Measurements from ENCODE around the gene REL.

The REL gene

GRCh38 chr2:60962528-60962927 is 81.2 kb downstream of the REL start:
- Histone ChIP-seq H3K4me3 (ENCODE audit: low read length in 2 of 2) (no peak overlapping the region), H3K36me3 (ENCODE audit: control insufficient read depth in 2 of 2, insufficient read depth in 2 of 2, low read length in 2 of 2) (no peaks in the 10 kb centered on the region), H3K9me3 (ENCODE audit: control insufficient read depth in 2 of 2, low read length in 2 of 2) (no peaks in the 10 kb centered on the region), H3K27me3 (ENCODE audit: control insufficient read depth in 1 of 2, insufficient read depth in 2 of 2, low read length in 2 of 2) (no peaks in the 10 kb centered on the region), H3K4me1 (ENCODE audit: control insufficient read depth, insufficient read depth, low read length) (no peaks in the 10 kb centered on the region), H3K9ac (ENCODE audit: low read length in 2 of 2) (no peak overlapping the region), H3K27ac (ENCODE audit: low read length) (no peak overlapping the region)

- Histone ChIP-seq H3K36me3 (ENCODE audit: control insufficient read depth in 2 of 2, insufficient read depth in 2 of 2, low read length in 2 of 2) (no peaks in the 10 kb centered on the region), H3K4me1 (ENCODE audit: control insufficient read depth, insufficient read depth, low read length) (no peaks in the 10 kb centered on the region), H3K9me3 (ENCODE audit: control insufficient read depth in 2 of 2, low read length in 2 of 2) (no peaks in the 10 kb centered on the region), H3K27ac (ENCODE audit: low read length) (no peak overlapping the region), H3K9ac (ENCODE audit: low read length in 2 of 2) (no peak overlapping the region), H3K4me3 (ENCODE audit: low read length in 2 of 2) (no peak overlapping the region), H3K27me3 (ENCODE audit: control insufficient read depth in 1 of 2, insufficient read depth in 2 of 2, low read length in 2 of 2) (no peaks in the 10 kb centered on the region)
These were observed 81.8 kb downstream of the REL start for GRCh38 chr2:60963190-60963589.

GRCh38 chr2:60964651-60965498 is 83.5 kb downstream of the REL start:
- H3K27me3 ChIP-seq (ENCODE audit: control insufficient read depth in 1 of 2, insufficient read depth in 2 of 2, low read length in 2 of 2): no peaks in the 10 kb centered on the region
- no peaks in the 10 kb centered on the region for H3K36me3 ChIP-seq (ENCODE audit: control insufficient read depth in 2 of 2, insufficient read depth in 2 of 2, low read length in 2 of 2)
- no peak overlapping the region for H3K27ac ChIP-seq (ENCODE audit: low read length)
- no peak overlapping the region for H3K9ac ChIP-seq (ENCODE audit: low read length in 2 of 2)
- H3K4me1 ChIP-seq (ENCODE audit: control insufficient read depth, insufficient read depth, low read length): no peaks in the 10 kb centered on the region
- H3K4me3 ChIP-seq (ENCODE audit: low read length in 2 of 2): no peak overlapping the region
- no peaks in the 10 kb centered on the region for H3K9me3 ChIP-seq (ENCODE audit: control insufficient read depth in 2 of 2, low read length in 2 of 2)

GRCh38 chr2:60965499-60965785 is 84.1 kb downstream of the REL start:
- H3K27me3 ChIP-seq (ENCODE audit: control insufficient read depth in 1 of 2, insufficient read depth in 2 of 2, low read length in 2 of 2): no peaks in the 10 kb centered on the region
- no peaks in the 10 kb centered on the region for H3K4me1 ChIP-seq (ENCODE audit: control insufficient read depth, insufficient read depth, low read length)
- no peaks in the 10 kb centered on the region for H3K9me3 ChIP-seq (ENCODE audit: control insufficient read depth in 2 of 2, low read length in 2 of 2)
- H3K4me3 ChIP-seq (ENCODE audit: low read length in 2 of 2): no peak overlapping the region
- no peak overlapping the region for H3K9ac ChIP-seq (ENCODE audit: low read length in 2 of 2)
- no peaks in the 10 kb centered on the region for H3K36me3 ChIP-seq (ENCODE audit: control insufficient read depth in 2 of 2, insufficient read depth in 2 of 2, low read length in 2 of 2)
- H3K27ac ChIP-seq (ENCODE audit: low read length): no peak overlapping the region

GRCh38 chr2:60966507-60967405 is 85.4 kb downstream of the REL start:
- H3K9me3 ChIP-seq (ENCODE audit: control insufficient read depth in 2 of 2, low read length in 2 of 2): no peaks in the 10 kb centered on the region
- H3K4me1 ChIP-seq (ENCODE audit: control insufficient read depth, insufficient read depth, low read length): no peaks in the 10 kb centered on the region
- H3K9ac ChIP-seq (ENCODE audit: low read length in 2 of 2): no peak overlapping the region
- no peaks in the 10 kb centered on the region for H3K27me3 ChIP-seq (ENCODE audit: control insufficient read depth in 1 of 2, insufficient read depth in 2 of 2, low read length in 2 of 2)
- no peak overlapping the region for H3K27ac ChIP-seq (ENCODE audit: low read length)
- no peaks in the 10 kb centered on the region for H3K36me3 ChIP-seq (ENCODE audit: control insufficient read depth in 2 of 2, insufficient read depth in 2 of 2, low read length in 2 of 2)
- H3K4me3 ChIP-seq (ENCODE audit: low read length in 2 of 2): no peak overlapping the region

- Histone ChIP-seq H3K9ac (ENCODE audit: low read length in 2 of 2) (no peak overlapping the region), H3K27ac (ENCODE audit: low read length) (no peak overlapping the region), H3K9me3 (ENCODE audit: control insufficient read depth in 2 of 2, low read length in 2 of 2) (no peaks in the 10 kb centered on the region), H3K36me3 (ENCODE audit: control insufficient read depth in 2 of 2, insufficient read depth in 2 of 2, low read length in 2 of 2) (no peaks in the 10 kb centered on the region), H3K4me1 (ENCODE audit: control insufficient read depth, insufficient read depth, low read length) (no peaks in the 10 kb centered on the region), H3K4me3 (ENCODE audit: low read length in 2 of 2) (no peak overlapping the region), H3K27me3 (ENCODE audit: control insufficient read depth in 1 of 2, insufficient read depth in 2 of 2, low read length in 2 of 2) (no peaks in the 10 kb centered on the region)
These were observed 91.7 kb downstream of the REL start for GRCh38 chr2:60972889-60973656.

GRCh38 chr2:60973705-60974104 is 92.3 kb downstream of the REL start:
- Histone ChIP-seq H3K4me3 (ENCODE audit: low read length in 2 of 2) (no peak overlapping the region), H3K27ac (ENCODE audit: low read length) (no peak overlapping the region), H3K9ac (ENCODE audit: low read length in 2 of 2) (no peak overlapping the region), H3K36me3 (ENCODE audit: control insufficient read depth in 2 of 2, insufficient read depth in 2 of 2, low read length in 2 of 2) (no peaks in the 10 kb centered on the region), H3K4me1 (ENCODE audit: control insufficient read depth, insufficient read depth, low read length) (no peaks in the 10 kb centered on the region), H3K27me3 (ENCODE audit: control insufficient read depth in 1 of 2, insufficient read depth in 2 of 2, low read length in 2 of 2) (no peaks in the 10 kb centered on the region), H3K9me3 (ENCODE audit: control insufficient read depth in 2 of 2, low read length in 2 of 2) (no peaks in the 10 kb centered on the region)

GRCh38 chr2:60974652-60975051 is 93.3 kb downstream of the REL start:
- H3K4me3 ChIP-seq (ENCODE audit: low read length in 2 of 2): no peak overlapping the region
- no peaks in the 10 kb centered on the region for H3K27me3 ChIP-seq (ENCODE audit: control insufficient read depth in 1 of 2, insufficient read depth in 2 of 2, low read length in 2 of 2)
- no peak overlapping the region for H3K27ac ChIP-seq (ENCODE audit: low read length)
- no peaks in the 10 kb centered on the region for H3K36me3 ChIP-seq (ENCODE audit: control insufficient read depth in 2 of 2, insufficient read depth in 2 of 2, low read length in 2 of 2)
- H3K4me1 ChIP-seq (ENCODE audit: control insufficient read depth, insufficient read depth, low read length): no peaks in the 10 kb centered on the region
- H3K9me3 ChIP-seq (ENCODE audit: control insufficient read depth in 2 of 2, low read length in 2 of 2): no peaks in the 10 kb centered on the region
- H3K9ac ChIP-seq (ENCODE audit: low read length in 2 of 2): no peak overlapping the region
